Fibroblast of skin of scalp (primary cell): ENCODE measurements around the gene MVB12A. TPM values are rescaled to one million over a fixed set of nuclear protein-coding genes. Genes with fewer than 3 reads are reported as not detected.

Experiments
- DNase-seq: peaks from one replicate; pipeline ENCODE4 v3.0.0-alpha.2; 2013
- polyA plus RNA-seq, 2 experiments: library from polyadenylated mRNA; unstranded; fragments of 120-200 nt; gene quantifications; one replicate each; pipeline ENCODE4 v1.2.1, GENCODE V29; 2013; ENCODE audit not compliant: insufficient read length in 2 of 2

Gene MVB12A
- polyA plus RNA-seq (2013, experiment 1 of 2; ENCODE audit: insufficient read length), result 48.2 TPM
- 45.9 TPM for polyA plus RNA-seq (2013, experiment 2 of 2; ENCODE audit: insufficient read length)

- peak; percentile 100 for DNase-seq
Observed at GRCh38 chr19:17419621-17420474, at the start of gene MVB12A. TSS of gene MVB12A (plus strand) at chr19:17420047. CDS start at chr19:17420136, 89 bp downstream.

GRCh38 chr19:17376935-17377600 is 42.8 kb upstream of the MVB12A start, which contains the start of gene PLVAP:
TSS of gene PLVAP (minus strand) at chr19:17377342. CDS start at chr19:17377288, 54 bp downstream.
- no peak for DNase-seq

DNA sequence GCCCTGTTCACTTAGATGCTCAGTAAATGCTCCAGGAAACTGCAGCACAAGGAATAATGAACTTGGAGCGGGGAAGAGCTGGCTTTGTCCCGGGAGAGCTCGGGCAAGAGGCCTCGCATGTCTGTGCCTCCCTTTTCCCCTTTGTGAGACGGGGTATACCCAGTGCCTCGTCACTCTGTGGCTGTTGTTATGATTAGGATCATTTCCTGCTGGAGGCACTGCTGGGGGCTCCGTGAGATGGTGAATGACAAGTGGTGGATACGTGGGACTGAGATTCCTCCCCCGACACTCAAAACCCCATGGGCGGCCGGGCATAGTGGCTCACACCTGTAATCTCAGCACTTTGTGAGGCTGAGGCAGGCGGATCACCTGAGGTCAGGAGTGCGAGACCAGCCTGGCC is 41.6 kb upstream of the MVB12A start:
- no peak for DNase-seq

- no peak for DNase-seq
Observed at GRCh38 chr19:17379221-17379631, 40.6 kb upstream of the MVB12A start.

GRCh38 chr19:17380426-17381138 is 39.3 kb upstream of the MVB12A start:
- no peak for DNase-seq

GRCh38 chr19:17385878-17386611 is 33.8 kb upstream of the MVB12A start:
- DNase-seq, result peak; percentile 65

DNA sequence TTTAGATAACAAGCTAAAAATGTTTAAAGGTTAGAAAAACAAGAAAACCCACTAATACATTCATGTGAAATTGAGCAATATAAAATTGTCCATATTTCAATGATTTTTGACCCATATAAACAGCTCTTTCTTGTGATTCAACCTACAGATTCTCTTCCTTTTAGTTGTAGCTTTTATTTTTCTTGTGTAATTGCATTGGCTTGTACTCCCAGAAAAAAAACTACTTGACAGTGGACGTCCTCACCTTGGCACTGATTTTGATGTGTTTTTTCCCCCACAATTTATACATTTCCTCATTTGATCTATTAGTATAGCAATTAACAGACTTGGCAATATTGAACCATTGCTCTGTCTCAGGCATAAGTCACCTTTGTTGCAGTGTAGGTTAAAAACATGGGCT is 30.6 kb upstream of the MVB12A start:
- no peak for DNase-seq

DNA sequence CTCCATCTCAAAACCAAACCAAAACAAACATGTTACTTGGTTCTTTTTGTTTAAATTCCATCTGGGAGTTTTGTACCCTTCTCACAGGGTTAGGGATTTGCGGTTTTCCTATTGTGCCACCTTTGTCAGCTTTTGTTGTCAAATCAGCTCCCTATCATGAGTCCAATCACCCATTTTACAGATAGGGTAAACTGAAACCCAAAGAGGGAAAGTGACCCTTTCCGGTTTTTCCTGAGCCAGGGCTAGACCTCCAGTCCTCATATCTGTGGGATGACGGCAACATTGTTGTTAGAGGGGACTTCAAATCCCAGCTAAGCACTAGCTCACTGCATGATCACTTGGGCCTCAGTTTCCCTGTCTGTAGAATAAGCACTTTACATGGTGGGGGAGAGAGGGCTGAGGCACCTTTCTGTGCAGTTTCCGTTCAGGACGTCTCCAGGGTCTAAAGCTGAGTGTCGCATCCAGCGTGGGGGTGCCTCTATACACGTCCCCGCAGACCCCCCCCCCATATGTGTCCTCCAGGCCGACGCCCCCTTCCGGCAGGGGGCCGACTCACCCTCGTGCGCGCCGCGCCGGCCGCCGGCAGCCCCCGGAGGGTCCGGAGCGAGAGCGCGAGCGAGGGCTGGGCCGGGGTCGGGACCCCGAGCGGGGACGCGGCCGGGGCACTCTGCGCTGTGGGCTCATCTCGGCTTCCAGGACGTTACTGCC is 29.7 kb upstream of the MVB12A start:
- DNase-seq, result peak; percentile 9

- DNase-seq, result peak; percentile 91
Observed at GRCh38 chr19:17390665-17391370, 29.0 kb upstream of the MVB12A start.

- DNase-seq, result no peak
Observed at GRCh38 chr19:17391371-17392151, 28.3 kb upstream of the MVB12A start.

DNA sequence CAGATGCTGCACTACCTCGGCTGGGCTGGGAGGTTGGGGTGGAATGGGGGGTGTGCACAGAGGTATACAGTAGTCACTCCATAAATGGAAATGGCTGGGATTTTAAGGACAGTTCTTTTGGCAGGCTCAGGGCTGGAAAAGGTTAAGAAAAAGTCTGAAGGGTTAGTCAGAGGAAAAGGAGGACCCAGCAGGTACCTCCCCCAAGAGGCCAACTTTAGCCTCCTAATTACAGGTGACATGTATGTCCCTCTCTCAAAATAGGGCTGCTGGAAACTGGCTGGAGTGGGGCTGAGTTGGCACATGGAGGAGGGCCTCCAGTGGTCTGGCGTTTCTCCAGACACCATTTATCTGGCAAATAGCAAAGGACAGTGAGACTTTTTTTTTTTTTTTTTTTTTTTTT is 26.8 kb upstream of the MVB12A start:
- peak; percentile 13 for DNase-seq

DNA sequence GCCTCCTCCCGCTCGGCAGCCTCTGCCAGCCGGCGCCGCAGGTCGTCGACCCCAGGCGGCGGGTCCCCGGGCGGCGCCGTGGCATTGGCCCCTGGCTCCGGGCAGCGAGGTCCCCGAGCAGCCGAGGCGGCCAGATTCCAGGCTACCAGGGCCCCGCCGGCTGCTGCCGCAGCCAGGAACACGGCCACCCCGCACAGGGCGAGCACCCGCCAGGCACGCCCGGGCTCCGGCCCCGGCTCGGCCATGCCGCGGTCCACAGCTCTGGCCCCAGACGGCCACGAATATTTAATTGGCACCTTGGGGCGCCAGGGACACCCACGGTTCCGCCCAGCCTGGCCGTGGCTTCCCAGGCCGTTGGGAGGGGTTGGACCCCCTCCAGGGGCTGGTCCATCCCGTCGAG is 25.9 kb upstream of the MVB12A start, which contains the start of gene CCDC194:
Gene CCDC194 (minus strand): TSS at position 283 of the 400 bp plus-strand sequence. CDS start 38 bp downstream, at position 245.
- no peak for DNase-seq

DNA sequence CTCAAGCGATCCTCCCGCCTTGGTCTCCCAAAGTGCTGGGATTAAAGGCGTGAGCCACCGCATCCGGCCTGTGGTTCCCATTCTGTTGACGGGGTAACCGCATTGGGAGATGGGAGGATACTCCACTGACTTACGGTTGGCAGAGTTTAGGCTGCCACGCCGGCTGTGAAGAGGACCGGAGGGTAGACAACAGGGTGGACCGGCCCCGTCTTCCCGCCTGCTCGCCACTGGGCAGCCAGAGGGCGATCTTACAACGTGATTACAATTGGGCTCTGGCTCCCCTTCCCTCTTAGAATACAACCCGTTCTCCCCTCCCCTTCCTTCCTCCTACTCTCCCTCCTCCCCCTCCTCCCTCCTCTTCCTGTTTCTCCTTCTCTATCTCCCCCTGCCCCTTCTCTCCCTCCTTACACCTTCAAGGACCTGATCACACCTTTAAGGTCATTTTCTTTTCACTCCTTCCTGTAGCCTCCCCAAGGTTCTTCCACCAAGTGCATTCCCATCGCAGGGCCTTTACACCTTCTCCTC is 24.9 kb upstream of the MVB12A start:
- DNase-seq, result peak; percentile 54

- no peak for DNase-seq
Observed at GRCh38 chr19:17398902-17399527, 20.8 kb upstream of the MVB12A start.

- no peak for DNase-seq
Observed at GRCh38 chr19:17401628-17402027, 18.2 kb upstream of the MVB12A start.

DNA sequence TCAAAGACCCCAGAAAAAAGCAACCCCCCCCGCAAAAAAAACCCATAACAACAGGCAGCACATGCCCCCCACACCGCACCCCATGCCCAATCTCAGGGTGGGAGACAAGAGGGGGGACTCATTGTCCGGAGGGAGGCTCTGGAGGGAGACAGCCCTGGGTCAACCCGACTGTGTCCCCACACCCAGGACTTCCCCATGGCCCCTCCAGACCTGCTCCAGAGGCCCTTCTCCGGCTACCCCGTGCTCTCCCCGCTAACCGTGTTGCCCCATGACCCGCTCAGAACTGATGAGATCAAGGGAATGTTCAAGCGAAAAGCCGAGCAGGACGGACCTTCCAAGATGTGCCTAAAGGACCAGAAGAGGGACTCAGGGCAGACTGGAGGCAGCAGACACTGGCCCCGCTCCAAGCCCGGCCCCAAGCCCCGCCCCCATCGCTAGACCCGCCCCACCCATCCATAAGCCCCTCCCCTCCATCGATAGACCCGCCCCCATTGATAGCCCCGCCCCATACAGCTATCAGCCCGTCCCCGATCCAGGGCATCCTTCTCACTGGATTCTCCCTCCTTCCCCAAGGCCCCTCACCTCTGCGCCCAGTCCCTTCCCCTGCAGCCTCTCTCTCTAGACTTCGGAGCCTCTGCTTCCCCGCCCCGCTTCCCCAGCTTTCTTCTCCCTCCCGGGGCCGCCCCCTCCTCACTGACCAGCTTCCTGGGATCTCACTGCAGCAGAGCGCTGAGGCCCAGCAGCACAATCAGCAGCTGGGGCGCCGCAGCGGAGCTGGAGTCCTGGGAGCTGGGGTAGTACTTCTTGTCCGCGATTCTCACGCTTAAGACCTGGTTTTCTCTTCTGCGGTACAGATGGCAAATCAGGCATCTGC is 16.6 kb upstream of the MVB12A start:
- DNase-seq, result peak; percentile 12

DNA sequence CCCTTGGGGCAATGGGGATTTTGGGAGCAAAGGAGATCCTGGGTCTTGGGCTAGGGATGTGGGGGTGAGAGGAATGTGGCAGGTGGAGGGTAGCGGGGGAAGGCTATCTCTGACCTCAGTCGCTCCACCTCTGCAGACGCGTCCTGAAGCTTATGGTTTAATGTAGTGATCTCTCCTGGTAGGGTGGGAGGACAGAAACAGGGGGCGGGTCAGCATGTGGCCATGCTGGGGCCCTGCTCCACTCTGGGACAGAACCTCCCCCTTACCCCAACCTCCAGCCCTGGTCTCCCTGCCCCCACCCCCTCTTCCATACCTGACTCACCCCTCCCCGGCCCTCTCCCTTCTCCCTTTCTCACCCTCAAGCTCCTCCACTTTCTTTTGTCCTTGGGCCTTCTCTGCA is 15.8 kb upstream of the MVB12A start:
- no peak for DNase-seq

GRCh38 chr19:17404621-17405249 is 15.1 kb upstream of the MVB12A start:
- no peak for DNase-seq
